ENCODE data around the gene OFD1. TPM values are rescaled to one million over a fixed set of nuclear protein-coding genes. Genes with fewer than 3 reads are reported as not detected.

OFD1 gene
- polyA plus RNA-seq, 1 of the 3 experiments (the other 2 are of a cell fraction): 13.4 TPM

DNA sequence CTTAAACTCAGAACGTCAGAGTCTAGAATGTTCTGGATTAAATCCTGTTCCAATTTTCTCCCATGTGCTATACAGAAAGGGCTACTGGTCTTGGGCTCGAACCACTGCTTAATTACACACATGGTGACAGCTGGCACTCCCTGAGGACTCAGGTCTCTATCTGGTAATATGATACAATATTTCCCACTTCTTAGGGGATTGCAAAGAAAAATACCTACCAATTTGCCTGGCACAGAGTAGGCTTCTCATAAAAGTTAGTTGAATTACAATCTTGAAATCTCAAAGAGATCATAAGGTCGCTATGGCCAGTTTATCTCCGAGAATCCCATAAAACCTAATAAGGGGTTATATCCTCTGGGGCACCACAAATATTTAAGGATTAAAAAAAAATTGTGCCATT, 73.7 kb downstream of the OFD1 start:
- Histone ChIP-seq H3K27ac (ENCODE audit: low read depth in 2 of 2, low read length in 1 of 2) (no peak overlapping the region), H3K79me2 (ENCODE audit: insufficient read depth) (no peaks in the 10 kb centered on the region), H3K4me3 (ENCODE audit: low read depth in 2 of 2, low read length in 1 of 2) (no peak overlapping the region), H3K4me2 (no peak overlapping the region), H3K4me1 (ENCODE audit: control insufficient read depth in 1 of 2, insufficient read depth in 2 of 2, low read depth in 1 of 2, low read length in 1 of 2) (no peaks in the 10 kb centered on the region; a peak in 1 of 4 replicates), H3K27me3 (ENCODE audit: insufficient read depth) (peaks cover 12% of the 10 kb centered on the region; the same call in 1 of the 2 replicates), H3K9ac (no peak overlapping the region), H3F3A (replicated peaks; ENCODE audit: insufficient read depth) (no peaks in the 10 kb centered on the region), H4K20me1 (ENCODE audit: insufficient read depth) (no peaks in the 10 kb centered on the region), H3K9me2 (no peaks in the 10 kb centered on the region), H2AFZ (ENCODE audit: low read depth) (no peak overlapping the region), H3K9me3 (no peaks in the 10 kb centered on the region), H3K36me3 (replicated peaks in 1 of 2; ENCODE audit: control insufficient read depth in 1 of 2, insufficient read depth in 2 of 2, low read length in 1 of 2) (no peaks in the 10 kb centered on the region)
- CTCF ChIA-PET: no interaction called here
- no peak for DNase-seq
- TF ChIP-seq CHD2 (IDR thresholded peaks at IDR 0.05; ENCODE audit: low read length, partially characterized antibody): no peak
- no peak for TF ChIP-seq TEAD4 (IDR thresholded peaks at IDR 0.05; ENCODE audit: borderline replicate concordance, insufficient read depth)
- TF ChIP-seq, protein P1, sequence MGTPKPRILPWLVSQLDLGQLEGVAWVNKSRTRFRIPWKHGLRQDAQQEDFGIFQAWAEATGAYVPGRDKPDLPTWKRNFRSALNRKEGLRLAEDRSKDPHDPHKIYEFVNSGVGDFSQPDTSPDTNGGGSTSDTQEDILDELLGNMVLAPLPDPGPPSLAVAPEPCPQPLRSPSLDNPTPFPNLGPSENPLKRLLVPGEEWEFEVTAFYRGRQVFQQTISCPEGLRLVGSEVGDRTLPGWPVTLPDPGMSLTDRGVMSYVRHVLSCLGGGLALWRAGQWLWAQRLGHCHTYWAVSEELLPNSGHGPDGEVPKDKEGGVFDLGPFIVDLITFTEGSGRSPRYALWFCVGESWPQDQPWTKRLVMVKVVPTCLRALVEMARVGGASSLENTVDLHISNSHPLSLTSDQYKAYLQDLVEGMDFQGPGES (IDR thresholded peaks at IDR 0.05; ENCODE audit: low read depth, low read length): no peak
- TF ChIP-seq SIN3A (IDR thresholded peaks at IDR 0.05; ENCODE audit: borderline replicate concordance, low read depth, low read length): no peak
- no peak for TF ChIP-seq ELF1 (IDR thresholded peaks at IDR 0.05)
- no peak for TF ChIP-seq MXI1 (IDR thresholded peaks at IDR 0.05; ENCODE audit: low read depth, low read length)
- no peak for TF ChIP-seq MEF2A (IDR thresholded peaks at IDR 0.05; ENCODE audit: borderline replicate concordance, low read depth)
- TF ChIP-seq GATA2 (CRISPR knock-in tag; IDR thresholded peaks at IDR 0.05): no peak
- no peak for TF ChIP-seq GABPA (IDR thresholded peaks at IDR 0.05; ENCODE audit: low read depth)
- no peak for TF ChIP-seq NRF1 (IDR thresholded peaks at IDR 0.05; ENCODE audit: low read depth, low read length)
- TF ChIP-seq FOSL2 (IDR thresholded peaks at IDR 0.05; ENCODE audit: borderline replicate concordance, low read depth): no peak
- no peak for TF ChIP-seq TCF12 (IDR thresholded peaks at IDR 0.05)
- no peak for TF ChIP-seq RXRA (IDR thresholded peaks at IDR 0.05; ENCODE audit: borderline replicate concordance, low read depth)
- TF ChIP-seq, protein P2, sequence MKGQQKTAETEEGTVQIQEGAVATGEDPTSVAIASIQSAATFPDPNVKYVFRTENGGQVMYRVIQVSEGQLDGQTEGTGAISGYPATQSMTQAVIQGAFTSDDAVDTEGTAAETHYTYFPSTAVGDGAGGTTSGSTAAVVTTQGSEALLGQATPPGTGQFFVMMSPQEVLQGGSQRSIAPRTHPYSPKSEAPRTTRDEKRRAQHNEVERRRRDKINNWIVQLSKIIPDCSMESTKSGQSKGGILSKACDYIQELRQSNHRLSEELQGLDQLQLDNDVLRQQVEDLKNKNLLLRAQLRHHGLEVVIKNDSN (IDR thresholded peaks at IDR 0.05; ENCODE audit: borderline replicate concordance, low read depth): no peak
- no peak for TF ChIP-seq NFIC (IDR thresholded peaks at IDR 0.05; ENCODE audit: borderline replicate concordance)
- TF ChIP-seq, protein P3, sequence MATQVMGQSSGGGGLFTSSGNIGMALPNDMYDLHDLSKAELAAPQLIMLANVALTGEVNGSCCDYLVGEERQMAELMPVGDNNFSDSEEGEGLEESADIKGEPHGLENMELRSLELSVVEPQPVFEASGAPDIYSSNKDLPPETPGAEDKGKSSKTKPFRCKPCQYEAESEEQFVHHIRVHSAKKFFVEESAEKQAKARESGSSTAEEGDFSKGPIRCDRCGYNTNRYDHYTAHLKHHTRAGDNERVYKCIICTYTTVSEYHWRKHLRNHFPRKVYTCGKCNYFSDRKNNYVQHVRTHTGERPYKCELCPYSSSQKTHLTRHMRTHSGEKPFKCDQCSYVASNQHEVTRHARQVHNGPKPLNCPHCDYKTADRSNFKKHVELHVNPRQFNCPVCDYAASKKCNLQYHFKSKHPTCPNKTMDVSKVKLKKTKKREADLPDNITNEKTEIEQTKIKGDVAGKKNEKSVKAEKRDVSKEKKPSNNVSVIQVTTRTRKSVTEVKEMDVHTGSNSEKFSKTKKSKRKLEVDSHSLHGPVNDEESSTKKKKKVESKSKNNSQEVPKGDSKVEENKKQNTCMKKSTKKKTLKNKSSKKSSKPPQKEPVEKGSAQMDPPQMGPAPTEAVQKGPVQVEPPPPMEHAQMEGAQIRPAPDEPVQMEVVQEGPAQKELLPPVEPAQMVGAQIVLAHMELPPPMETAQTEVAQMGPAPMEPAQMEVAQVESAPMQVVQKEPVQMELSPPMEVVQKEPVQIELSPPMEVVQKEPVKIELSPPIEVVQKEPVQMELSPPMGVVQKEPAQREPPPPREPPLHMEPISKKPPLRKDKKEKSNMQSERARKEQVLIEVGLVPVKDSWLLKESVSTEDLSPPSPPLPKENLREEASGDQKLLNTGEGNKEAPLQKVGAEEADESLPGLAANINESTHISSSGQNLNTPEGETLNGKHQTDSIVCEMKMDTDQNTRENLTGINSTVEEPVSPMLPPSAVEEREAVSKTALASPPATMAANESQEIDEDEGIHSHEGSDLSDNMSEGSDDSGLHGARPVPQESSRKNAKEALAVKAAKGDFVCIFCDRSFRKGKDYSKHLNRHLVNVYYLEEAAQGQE (IDR thresholded peaks at IDR 0.05; ENCODE audit: low read depth, low read length): no peak
- no peak for TF ChIP-seq EZH2phosphoT487 (IDR thresholded peaks at IDR 0.05; ENCODE audit: borderline replicate concordance, low read depth)
- 20% methylated on average over 4 of the region's 4 CpGs for WGBS (ENCODE audit: low lambda C conversion rate)
- POLR2A ChIA-PET: no interaction called here
